Ascending aorta (tissue), 2 donors: ENCODE measurements around the gene RPS6KA2. TPM values are rescaled to one million over a fixed set of nuclear protein-coding genes. Genes with fewer than 3 reads are reported as not detected.
A peak's percentile ranks its signal among the peaks of the same experiment; 100 is the strongest.

Source experiments
- DNase-seq, 2 donors: peaks; one replicate each; pipeline ENCODE4 v3.0.0-alpha.2; 2019; ENCODE audit warnings: low spot score in 2 of 2
- H3K27ac ChIP-seq, 2 donors: fragments of 200-600 bp; sonication (generic); one replicate each; pipeline ENCODE4 v1.5.1; 2016 to 2017; ENCODE audit warnings: mild to moderate bottlenecking in 1 of 2
- H3K27me3 ChIP-seq: fragments of 200-600 bp; sonication (generic); one replicate; pipeline ENCODE4 v1.5.1; 2017
- H3K36me3 ChIP-seq, 2 donors: fragments of 200-600 bp; sonication (generic); one replicate each; pipeline ENCODE4 v1.5.1; 2016
- H3K4me1 ChIP-seq, 2 donors: fragments of 200-600 bp; sonication (generic); one replicate each; pipeline ENCODE4 v1.5.1; 2016 to 2017; ENCODE audit warnings: mild to moderate bottlenecking in 1 of 2
- H3K4me3 ChIP-seq, 2 donors: fragments of 200-600 bp; sonication (generic); one replicate each; pipeline ENCODE4 v1.5.1; 2016 to 2017; ENCODE audit warnings: mild to moderate bottlenecking in 1 of 2
- H3K9me3 ChIP-seq, 2 donors: fragments of 200-600 bp; sonication (generic); one replicate each; pipeline ENCODE4 v1.5.1; 2016
- CTCF ChIP-seq, 3 experiments: fragments of 200-600 bp in 2 of 3; fragments of 450-650 bp in 1 of 3; sonication (generic) in 2 of 3; IDR thresholded peaks; one replicate each; pipeline ENCODE4 v1.5.1; 2016 to 2019; ENCODE audit warnings: antibody characterized with exemption in 3 of 3, mild to moderate bottlenecking in 1 of 3, moderate library complexity in 1 of 3
- intact Hi-C: fragments of 100-400 bp; cut with DNase I; formaldehyde crosslinking; loops from one replicate; pipeline ENCODE4 v1.15.1; 2023
- total RNA-seq: library from RNA; depleted of rRNA; stranded (reverse); fragments of >200 nt; gene quantifications from one replicate; pipeline ENCODE4 v1.1.0, GENCODE V29; 2016

The RPS6KA2 gene
- total RNA-seq, 1 donor from 2014 or later: 196 TPM

GRCh38 chr6:166565084-166565967 lies 61.7 kb downstream of the RPS6KA2 start:
- TF ChIP-seq CTCF (IDR thresholded peaks at IDR 0.05): no peak
- H3K4me3 ChIP-seq: peak overlapping the region in 1 of 2 donors; percentile 26
- peak overlapping the region; percentile 66 for H3K27ac ChIP-seq

GRCh38 chr6:166563805-166564204 lies 63.2 kb downstream of the RPS6KA2 start:
- Histone ChIP-seq H3K27ac (no peak overlapping the region), H3K27me3 (no peaks in the 10 kb centered on the region), H3K4me3 (no peak overlapping the region), H3K36me3 (no peaks in the 10 kb centered on the region), H3K9me3 (no peaks in the 10 kb centered on the region), H3K4me1 (peaks cover 0 to 6% of the 10 kb centered on the region in 2 donors)
- DNase-seq: no peak
- no peak for TF ChIP-seq CTCF (IDR thresholded peaks at IDR 0.05)
- intact Hi-C loops: no loop called here

More at GRCh38 chr6:166565084-166565967, 61.7 kb downstream of the RPS6KA2 start:
- no peaks in the 10 kb centered on the region for H3K36me3 ChIP-seq
- H3K9me3 ChIP-seq: no peaks in the 10 kb centered on the region
- no peak for DNase-seq
- H3K4me1 ChIP-seq: peaks cover 0 to 6% of the 10 kb centered on the region in 2 donors
- H3K27me3 ChIP-seq: no peaks in the 10 kb centered on the region
- intact Hi-C loops: no loop called here

- no peak overlapping the region for H3K27ac ChIP-seq
- no peak for TF ChIP-seq CTCF (IDR thresholded peaks at IDR 0.05)
- no peaks in the 10 kb centered on the region for H3K27me3 ChIP-seq
- intact Hi-C loops: no loop called here
- H3K4me3 ChIP-seq: no peak overlapping the region
- no peak for DNase-seq
- peaks cover 0 to 6% of the 10 kb centered on the region in 2 donors for H3K4me1 ChIP-seq
- no peaks in the 10 kb centered on the region for H3K9me3 ChIP-seq
- H3K36me3 ChIP-seq: no peaks in the 10 kb centered on the region
These were observed 63.9 kb downstream of the RPS6KA2 start for GRCh38 chr6:166563200-166563599.

- DNase-seq: no peak
- intact Hi-C loops: no loop called here
- H3K27me3 ChIP-seq: no peaks in the 10 kb centered on the region
- H3K4me3 ChIP-seq: no peak overlapping the region
- no peak for TF ChIP-seq CTCF (IDR thresholded peaks at IDR 0.05)
- H3K9me3 ChIP-seq: no peaks in the 10 kb centered on the region
- no peaks in the 10 kb centered on the region for H3K36me3 ChIP-seq
- peaks cover 0 to 6% of the 10 kb centered on the region in 2 donors for H3K4me1 ChIP-seq
- H3K27ac ChIP-seq: no peak overlapping the region
These were observed 64.3 kb downstream of the RPS6KA2 start for GRCh38 chr6:166562726-166563125.

GRCh38 chr6:166561771-166562359 lies 65.2 kb downstream of the RPS6KA2 start:
- peaks cover 4 to 12% of the 10 kb centered on the region in 2 donors for H3K4me1 ChIP-seq
- H3K9me3 ChIP-seq: no peaks in the 10 kb centered on the region
- no peak overlapping the region for H3K4me3 ChIP-seq
- H3K27me3 ChIP-seq: no peaks in the 10 kb centered on the region
- no peaks in the 10 kb centered on the region for H3K36me3 ChIP-seq
- no peak overlapping the region for H3K27ac ChIP-seq
- TF ChIP-seq CTCF (IDR thresholded peaks at IDR 0.05): no peak
- intact Hi-C loops: no loop called here
- DNase-seq: no peak
